Chondrocyte (in vitro differentiated cells): ENCODE results near the gene AFP. TPM values are rescaled to one million over a fixed set of nuclear protein-coding genes. Genes with fewer than 3 reads are reported as not detected.

Experiments used
- DNase-seq: peaks from one replicate; pipeline ENCODE4 v3.0.0; 2021; ENCODE audit warnings: mixed read lengths, low spot score
- H3K27ac Mint-ChIP-seq: one replicate; pipeline ENCODE4 v1.8.0; 2021; ENCODE audit warnings: mild to moderate bottlenecking, moderate library complexity, mixed read lengths; ENCODE audit not compliant: unreplicated experiment
- H3K27me3 Mint-ChIP-seq: 2 replicates; pipeline ENCODE4 v1.8.0; 2021; ENCODE audit warnings: low read depth, mixed read lengths
- H3K36me3 Mint-ChIP-seq: 2 replicates; pipeline ENCODE4 v1.8.0; 2021; ENCODE audit warnings: low read depth, mixed read lengths
- H3K4me1 Mint-ChIP-seq: 2 replicates; pipeline ENCODE4 v1.8.0; 2021; ENCODE audit warnings: low read depth, mild to moderate bottlenecking, mixed read lengths
- H3K4me3 Mint-ChIP-seq: one replicate; pipeline ENCODE4 v1.8.0; 2021; ENCODE audit warnings: mild to moderate bottlenecking, moderate library complexity, mixed read lengths; ENCODE audit not compliant: unreplicated experiment
- H3K9me3 Mint-ChIP-seq: 2 replicates; pipeline ENCODE4 v1.8.0; 2021; ENCODE audit warnings: low read depth, mixed read lengths
- total RNA-seq: library from RNA; stranded (reverse); gene quantifications from 3 replicates; pipeline ENCODE4 v1.2.1, GENCODE V29; 2021
- TF ChIP-seq, protein P1 (sequence below): fragments of 200-600 bp; sonication (generic); IDR thresholded peaks from 2 replicates; pipeline ENCODE4 v1.5.0; 2021; ENCODE audit warnings: antibody characterized with exemption, mild to moderate bottlenecking, moderate library complexity

Gene AFP
- total RNA-seq, 1 donor from 2014 or later, result not detected

DNA sequence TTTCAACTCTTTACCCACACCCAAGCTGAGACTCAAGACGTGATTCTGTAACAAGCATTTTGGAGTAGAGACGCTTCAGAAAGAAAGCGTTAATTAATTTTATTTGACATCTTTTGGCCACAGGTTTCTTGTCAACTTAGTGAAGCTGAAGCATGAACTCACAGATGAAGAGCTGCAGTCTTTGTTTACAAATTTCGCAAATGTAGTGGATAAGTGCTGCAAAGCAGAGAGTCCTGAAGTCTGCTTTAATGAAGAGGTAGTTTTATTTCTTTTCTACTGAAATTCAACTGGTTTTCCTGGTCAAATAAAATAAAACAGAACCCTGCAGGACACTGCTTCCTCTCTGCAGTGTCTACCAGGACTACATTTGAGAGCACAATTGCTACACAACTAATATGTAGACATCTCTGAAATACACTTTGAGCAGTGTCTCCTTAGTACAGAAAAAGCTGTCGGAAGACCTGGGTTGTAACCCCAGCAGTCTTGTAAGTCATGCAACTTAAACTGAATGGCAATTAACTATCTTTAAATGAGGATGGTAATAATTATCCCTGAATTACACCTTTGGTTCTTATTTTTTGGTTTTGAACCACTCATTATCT is 65.7 kb downstream of the AFP start:
- Mint-ChIP-seq H3K4me1 (no peaks in the 10 kb centered on the region), H3K27me3 (peaks cover 28% of the 10 kb centered on the region), H3K36me3 (no peaks in the 10 kb centered on the region), H3K27ac (no peak overlapping the region), H3K9me3 (no peaks in the 10 kb centered on the region), H3K4me3 (no peak overlapping the region)
- TF ChIP-seq, protein P1, sequence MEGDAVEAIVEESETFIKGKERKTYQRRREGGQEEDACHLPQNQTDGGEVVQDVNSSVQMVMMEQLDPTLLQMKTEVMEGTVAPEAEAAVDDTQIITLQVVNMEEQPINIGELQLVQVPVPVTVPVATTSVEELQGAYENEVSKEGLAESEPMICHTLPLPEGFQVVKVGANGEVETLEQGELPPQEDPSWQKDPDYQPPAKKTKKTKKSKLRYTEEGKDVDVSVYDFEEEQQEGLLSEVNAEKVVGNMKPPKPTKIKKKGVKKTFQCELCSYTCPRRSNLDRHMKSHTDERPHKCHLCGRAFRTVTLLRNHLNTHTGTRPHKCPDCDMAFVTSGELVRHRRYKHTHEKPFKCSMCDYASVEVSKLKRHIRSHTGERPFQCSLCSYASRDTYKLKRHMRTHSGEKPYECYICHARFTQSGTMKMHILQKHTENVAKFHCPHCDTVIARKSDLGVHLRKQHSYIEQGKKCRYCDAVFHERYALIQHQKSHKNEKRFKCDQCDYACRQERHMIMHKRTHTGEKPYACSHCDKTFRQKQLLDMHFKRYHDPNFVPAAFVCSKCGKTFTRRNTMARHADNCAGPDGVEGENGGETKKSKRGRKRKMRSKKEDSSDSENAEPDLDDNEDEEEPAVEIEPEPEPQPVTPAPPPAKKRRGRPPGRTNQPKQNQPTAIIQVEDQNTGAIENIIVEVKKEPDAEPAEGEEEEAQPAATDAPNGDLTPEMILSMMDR, result no peak
- DNase-seq, result no peak

DNA sequence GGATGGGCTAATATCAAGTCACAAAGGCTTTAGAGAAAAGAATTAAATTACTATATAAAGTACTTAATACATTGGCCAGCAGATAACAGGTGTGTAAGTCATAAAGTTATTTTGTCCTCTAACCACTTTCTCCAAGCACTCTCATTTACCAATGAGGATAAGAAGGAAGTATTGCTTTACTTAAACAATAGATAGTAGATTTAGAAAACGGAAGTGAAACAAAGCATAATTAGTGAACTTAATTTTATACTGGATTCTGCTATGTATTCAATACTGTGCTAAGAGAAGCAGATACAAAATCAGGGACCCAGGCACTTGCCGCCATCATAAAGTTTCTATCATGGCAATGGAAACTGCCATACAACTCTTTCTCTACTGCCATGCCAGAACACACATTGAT is 69.5 kb downstream of the AFP start:
- Mint-ChIP-seq H3K4me3 (no peak overlapping the region), H3K9me3 (no peaks in the 10 kb centered on the region), H3K27me3 (peaks cover 22% of the 10 kb centered on the region), H3K4me1 (no peaks in the 10 kb centered on the region), H3K27ac (no peak overlapping the region), H3K36me3 (no peaks in the 10 kb centered on the region)
- TF ChIP-seq, protein P1, result no peak
- DNase-seq, result no peak

Other genes starting within 250 kb of the AFP start
- 55.1 to 72.5 TPM (median 56.4 TPM) in 3 replicates for gene ANKRD17, start 177.4 kb upstream of the AFP start, total RNA-seq
- not detected in 3 replicates for gene ALB, start 31.9 kb upstream of the AFP start, total RNA-seq
- gene AFM, start 45.5 kb downstream of the AFP start, total RNA-seq, result not detected in 3 replicates
- not detected in 3 replicates for gene RASSF6, start 184.2 kb downstream of the AFP start, total RNA-seq